ENCODE results near the gene DUOXA1. TPM values are rescaled to one million over a fixed set of nuclear protein-coding genes. Genes with fewer than 3 reads are reported as not detected.

Gene DUOXA1
- total RNA-seq, 1 donor from 2014 or later = not detected

- Mint-ChIP-seq H3K27ac (ENCODE audit: unreplicated experiment) (no peak overlapping the region), H3K4me1 (no peaks in the 10 kb centered on the region), H3K36me3 (ENCODE audit: low read depth) (no peaks in the 10 kb centered on the region), H3K9me3 (no peaks in the 10 kb centered on the region), H3K4me3 (no peak overlapping the region), H3K27me3 (ENCODE audit: low read depth) (peaks cover 16% of the 10 kb centered on the region)
- TF ChIP-seq CTCF (conservative IDR thresholded peaks at IDR 0.05) = no peak
- DNase-seq (ENCODE audit: low read depth, low spot score) = no peak
Observed at GRCh38 chr15:45095661-45096060, 34.0 kb downstream of the DUOXA1 start.

- no peak overlapping the region for H3K4me3 Mint-ChIP-seq
- no peaks in the 10 kb centered on the region for H3K9me3 Mint-ChIP-seq
- TF ChIP-seq CTCF (conservative IDR thresholded peaks at IDR 0.05) = no peak
- peaks cover 25% of the 10 kb centered on the region for H3K27me3 Mint-ChIP-seq (ENCODE audit: low read depth)
- no peaks in the 10 kb centered on the region for H3K4me1 Mint-ChIP-seq
- no peaks in the 10 kb centered on the region for H3K36me3 Mint-ChIP-seq (ENCODE audit: low read depth)
- H3K27ac Mint-ChIP-seq (ENCODE audit: unreplicated experiment) = no peak overlapping the region
- no peak for DNase-seq (ENCODE audit: low read depth, low spot score)
Observed at GRCh38 chr15:45094358-45094730, 35.3 kb downstream of the DUOXA1 start.

DNA sequence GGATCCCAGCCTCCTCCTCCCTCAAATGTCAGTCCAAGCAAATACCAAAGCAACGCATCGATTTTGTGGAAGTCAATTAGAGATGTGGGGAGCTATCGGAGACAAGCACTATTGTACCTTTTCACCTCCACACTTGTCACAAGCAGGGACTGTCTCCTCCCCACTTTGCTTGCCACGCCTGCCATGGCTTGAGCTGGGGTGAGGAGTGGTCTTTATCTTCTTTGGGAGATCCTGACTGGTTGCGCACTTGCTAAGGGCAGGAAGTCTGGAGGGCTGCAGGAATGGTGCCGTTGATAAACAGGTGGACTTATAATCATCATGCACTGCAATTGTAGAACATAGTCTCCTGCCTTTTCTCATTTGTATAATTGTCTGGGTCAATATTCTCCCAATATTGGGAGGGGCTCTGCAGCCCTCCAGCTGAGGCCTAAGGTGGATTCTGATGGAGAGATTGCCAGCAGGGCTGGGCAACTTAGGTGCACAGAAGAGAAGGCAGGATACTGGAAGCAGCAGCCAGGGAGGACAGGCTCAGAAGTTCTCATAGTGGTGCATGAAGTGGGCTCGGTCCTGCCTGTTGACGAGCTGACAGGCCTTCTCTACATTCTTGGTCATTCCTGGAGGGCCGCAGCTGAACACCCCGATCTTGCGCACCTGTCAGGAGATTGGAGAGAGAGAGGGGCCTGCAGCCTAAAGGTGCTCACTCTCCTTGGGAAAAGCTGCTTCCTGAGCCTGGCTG is 35.9 kb downstream of the DUOXA1 start:
- peaks cover 29% of the 10 kb centered on the region for H3K27me3 Mint-ChIP-seq (ENCODE audit: low read depth)
- DNase-seq (ENCODE audit: low read depth, low spot score) = no peak
- H3K9me3 Mint-ChIP-seq = no peaks in the 10 kb centered on the region
- H3K4me3 Mint-ChIP-seq = no peak overlapping the region
- no peak overlapping the region for H3K27ac Mint-ChIP-seq (ENCODE audit: unreplicated experiment)
- H3K4me1 Mint-ChIP-seq = no peaks in the 10 kb centered on the region
- no peaks in the 10 kb centered on the region for H3K36me3 Mint-ChIP-seq (ENCODE audit: low read depth)
- no peak for TF ChIP-seq CTCF (conservative IDR thresholded peaks at IDR 0.05)

DNA sequence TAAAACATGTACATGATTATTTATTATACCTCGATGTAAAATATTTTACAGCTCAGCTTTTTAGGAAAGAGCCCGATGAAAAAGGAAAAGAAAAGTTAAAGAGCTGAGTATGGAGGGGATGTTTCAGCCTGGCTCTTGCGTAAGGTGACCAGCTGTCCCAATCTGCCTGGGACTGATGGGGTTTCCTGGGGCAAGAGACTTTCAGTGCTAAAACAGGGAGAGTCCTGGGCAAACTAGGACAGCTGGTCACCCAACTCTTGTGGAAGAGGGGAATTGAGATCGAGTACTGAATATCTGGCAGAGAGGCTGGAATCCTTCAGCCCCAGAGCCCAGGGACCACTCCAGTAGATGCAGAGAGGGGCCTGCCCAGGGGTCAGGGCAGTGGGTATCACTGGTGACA is 36.7 kb downstream of the DUOXA1 start:
- TF ChIP-seq CTCF (conservative IDR thresholded peaks at IDR 0.05) = no peak
- no peak for DNase-seq (ENCODE audit: low read depth, low spot score)
- H3K27me3 Mint-ChIP-seq (ENCODE audit: low read depth) = peaks cover 32% of the 10 kb centered on the region
- H3K27ac Mint-ChIP-seq (ENCODE audit: unreplicated experiment) = no peak overlapping the region
- H3K4me1 Mint-ChIP-seq = no peaks in the 10 kb centered on the region
- no peaks in the 10 kb centered on the region for H3K36me3 Mint-ChIP-seq (ENCODE audit: low read depth)
- H3K4me3 Mint-ChIP-seq = no peak overlapping the region
- H3K9me3 Mint-ChIP-seq = no peaks in the 10 kb centered on the region

- H3K27me3 Mint-ChIP-seq (ENCODE audit: low read depth) = peaks cover 42% of the 10 kb centered on the region
- H3K36me3 Mint-ChIP-seq (ENCODE audit: low read depth) = no peaks in the 10 kb centered on the region
- DNase-seq (ENCODE audit: low read depth, low spot score) = no peak
- no peak overlapping the region for H3K27ac Mint-ChIP-seq (ENCODE audit: unreplicated experiment)
- H3K4me1 Mint-ChIP-seq = no peaks in the 10 kb centered on the region
- H3K4me3 Mint-ChIP-seq = no peak overlapping the region
- no peak for TF ChIP-seq CTCF (conservative IDR thresholded peaks at IDR 0.05)
- H3K9me3 Mint-ChIP-seq = no peaks in the 10 kb centered on the region
Observed at GRCh38 chr15:45091576-45091975, 38.1 kb downstream of the DUOXA1 start.
